Activated T-cell treated with anti-CD3 and anti-CD28 coated beads for 24 hours (primary cell): ENCODE data around the gene TRIM45.
A peak's percentile ranks its signal among the peaks of the same experiment; 100 is the strongest.
"Not testable (repeated sequence)": the region's sequence is repeated elsewhere in the genome, so short reads cannot be mapped to it uniquely, and the experiment has no call there.

ENCODE experiments used
- DNase-seq: peaks from one replicate; pipeline ENCODE4 v3.0.0-alpha.2; 2020; ENCODE audit warnings: low read depth

TRIM45 gene

GRCh38 chr1:117135329-117135728 lies 13.8 kb upstream of the TRIM45 start:
- DNase-seq, result no peak

GRCh38 chr1:117130526-117130925 lies 9.0 kb upstream of the TRIM45 start:
- no peak for DNase-seq

GRCh38 chr1:117128323-117129079 lies 7.0 kb upstream of the TRIM45 start:
- DNase-seq, result no peak

- DNase-seq, result no peak
These were observed 6.2 kb upstream of the TRIM45 start for GRCh38 chr1:117127795-117128194.

GRCh38 chr1:117124661-117125060 lies 3.1 kb upstream of the TRIM45 start:
- no peak for DNase-seq

GRCh38 chr1:117123274-117123673 lies 1.7 kb upstream of the TRIM45 start:
- DNase-seq, result no peak

GRCh38 chr1:117122330-117123025 lies 929 bp upstream of the TRIM45 start:
- DNase-seq, result no peak

GRCh38 chr1:117120774-117121588 lies 568 bp downstream of the TRIM45 start:
- peak; percentile 7 for DNase-seq

GRCh38 chr1:117119144-117119543 lies 2.4 kb downstream of the TRIM45 start:
- not testable (repeated sequence) for DNase-seq

GRCh38 chr1:117118137-117118536 lies 3.4 kb downstream of the TRIM45 start:
- no peak for DNase-seq

- no peak for DNase-seq
These were observed 3.9 kb downstream of the TRIM45 start for GRCh38 chr1:117117697-117118096.

- no peak for DNase-seq
These were observed 4.8 kb downstream of the TRIM45 start for GRCh38 chr1:117116784-117117130.

- no peak for DNase-seq
These were observed 5.3 kb downstream of the TRIM45 start for GRCh38 chr1:117116090-117116783.

- no peak for DNase-seq
These were observed 6.7 kb downstream of the TRIM45 start for GRCh38 chr1:117114877-117115276.

- no peak for DNase-seq
These were observed 8.3 kb downstream of the TRIM45 start for GRCh38 chr1:117113199-117113598.

- no peak for DNase-seq
These were observed 9.4 kb downstream of the TRIM45 start for GRCh38 chr1:117112047-117112717.

GRCh38 chr1:117110774-117111173 lies 10.8 kb downstream of the TRIM45 start:
- no peak for DNase-seq

GRCh38 chr1:117107364-117107763 lies 14.2 kb downstream of the TRIM45 start:
- no peak for DNase-seq

GRCh38 chr1:117106478-117106877 lies 15.1 kb downstream of the TRIM45 start:
- DNase-seq, result no peak

- no peak for DNase-seq
These were observed 15.8 kb downstream of the TRIM45 start for GRCh38 chr1:117105722-117106121.

GRCh38 chr1:117104986-117105385 lies 16.6 kb downstream of the TRIM45 start:
- no peak for DNase-seq

- not testable (repeated sequence) for DNase-seq
These were observed 19.7 kb downstream of the TRIM45 start for GRCh38 chr1:117101858-117102257.
